ENCODE measurements around the gene MEI1.

MEI1 gene

DNA sequence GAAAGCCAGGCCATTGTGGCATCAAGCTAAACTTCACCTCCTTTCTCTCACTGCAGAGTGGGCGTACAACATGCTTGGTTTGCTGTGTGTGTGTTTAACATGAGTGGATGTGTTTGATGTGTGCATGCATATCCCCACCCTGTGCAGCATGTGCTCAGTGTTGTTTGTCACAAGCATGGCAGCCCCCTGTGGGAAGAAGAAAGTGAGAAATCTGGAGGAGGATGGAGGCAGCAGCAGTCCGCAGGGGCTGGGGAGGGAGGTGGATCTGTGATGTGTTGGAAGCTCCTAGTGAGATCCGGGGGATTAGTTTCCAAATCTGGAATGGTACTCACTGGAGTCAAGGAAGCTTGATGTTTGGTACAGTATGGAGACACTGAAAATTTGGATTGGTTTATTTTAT is 77.1 kb downstream of the MEI1 start:
- no peak overlapping the region for H3K4me3 ChIP-seq (replicated peaks; ENCODE audit: insufficient read depth, low read length)
- TF ChIP-seq POLR2AphosphoS5 (IDR thresholded peaks at IDR 0.05; ENCODE audit: low read depth) (no peak), SPI1 (IDR thresholded peaks at IDR 0.05; ENCODE audit: borderline replicate concordance, low read depth) (no peak), GABPA (IDR thresholded peaks at IDR 0.05; ENCODE audit: low read depth) (no peak)
- TF ChIP-seq, protein P1, sequence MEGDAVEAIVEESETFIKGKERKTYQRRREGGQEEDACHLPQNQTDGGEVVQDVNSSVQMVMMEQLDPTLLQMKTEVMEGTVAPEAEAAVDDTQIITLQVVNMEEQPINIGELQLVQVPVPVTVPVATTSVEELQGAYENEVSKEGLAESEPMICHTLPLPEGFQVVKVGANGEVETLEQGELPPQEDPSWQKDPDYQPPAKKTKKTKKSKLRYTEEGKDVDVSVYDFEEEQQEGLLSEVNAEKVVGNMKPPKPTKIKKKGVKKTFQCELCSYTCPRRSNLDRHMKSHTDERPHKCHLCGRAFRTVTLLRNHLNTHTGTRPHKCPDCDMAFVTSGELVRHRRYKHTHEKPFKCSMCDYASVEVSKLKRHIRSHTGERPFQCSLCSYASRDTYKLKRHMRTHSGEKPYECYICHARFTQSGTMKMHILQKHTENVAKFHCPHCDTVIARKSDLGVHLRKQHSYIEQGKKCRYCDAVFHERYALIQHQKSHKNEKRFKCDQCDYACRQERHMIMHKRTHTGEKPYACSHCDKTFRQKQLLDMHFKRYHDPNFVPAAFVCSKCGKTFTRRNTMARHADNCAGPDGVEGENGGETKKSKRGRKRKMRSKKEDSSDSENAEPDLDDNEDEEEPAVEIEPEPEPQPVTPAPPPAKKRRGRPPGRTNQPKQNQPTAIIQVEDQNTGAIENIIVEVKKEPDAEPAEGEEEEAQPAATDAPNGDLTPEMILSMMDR (IDR thresholded peaks at IDR 0.05; ENCODE audit: insufficient read depth, low read length), result no peak
- TF ChIP-seq, protein P2, sequence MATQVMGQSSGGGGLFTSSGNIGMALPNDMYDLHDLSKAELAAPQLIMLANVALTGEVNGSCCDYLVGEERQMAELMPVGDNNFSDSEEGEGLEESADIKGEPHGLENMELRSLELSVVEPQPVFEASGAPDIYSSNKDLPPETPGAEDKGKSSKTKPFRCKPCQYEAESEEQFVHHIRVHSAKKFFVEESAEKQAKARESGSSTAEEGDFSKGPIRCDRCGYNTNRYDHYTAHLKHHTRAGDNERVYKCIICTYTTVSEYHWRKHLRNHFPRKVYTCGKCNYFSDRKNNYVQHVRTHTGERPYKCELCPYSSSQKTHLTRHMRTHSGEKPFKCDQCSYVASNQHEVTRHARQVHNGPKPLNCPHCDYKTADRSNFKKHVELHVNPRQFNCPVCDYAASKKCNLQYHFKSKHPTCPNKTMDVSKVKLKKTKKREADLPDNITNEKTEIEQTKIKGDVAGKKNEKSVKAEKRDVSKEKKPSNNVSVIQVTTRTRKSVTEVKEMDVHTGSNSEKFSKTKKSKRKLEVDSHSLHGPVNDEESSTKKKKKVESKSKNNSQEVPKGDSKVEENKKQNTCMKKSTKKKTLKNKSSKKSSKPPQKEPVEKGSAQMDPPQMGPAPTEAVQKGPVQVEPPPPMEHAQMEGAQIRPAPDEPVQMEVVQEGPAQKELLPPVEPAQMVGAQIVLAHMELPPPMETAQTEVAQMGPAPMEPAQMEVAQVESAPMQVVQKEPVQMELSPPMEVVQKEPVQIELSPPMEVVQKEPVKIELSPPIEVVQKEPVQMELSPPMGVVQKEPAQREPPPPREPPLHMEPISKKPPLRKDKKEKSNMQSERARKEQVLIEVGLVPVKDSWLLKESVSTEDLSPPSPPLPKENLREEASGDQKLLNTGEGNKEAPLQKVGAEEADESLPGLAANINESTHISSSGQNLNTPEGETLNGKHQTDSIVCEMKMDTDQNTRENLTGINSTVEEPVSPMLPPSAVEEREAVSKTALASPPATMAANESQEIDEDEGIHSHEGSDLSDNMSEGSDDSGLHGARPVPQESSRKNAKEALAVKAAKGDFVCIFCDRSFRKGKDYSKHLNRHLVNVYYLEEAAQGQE (IDR thresholded peaks at IDR 0.05; ENCODE audit: insufficient replicate concordance, low read depth), result no peak

DNA sequence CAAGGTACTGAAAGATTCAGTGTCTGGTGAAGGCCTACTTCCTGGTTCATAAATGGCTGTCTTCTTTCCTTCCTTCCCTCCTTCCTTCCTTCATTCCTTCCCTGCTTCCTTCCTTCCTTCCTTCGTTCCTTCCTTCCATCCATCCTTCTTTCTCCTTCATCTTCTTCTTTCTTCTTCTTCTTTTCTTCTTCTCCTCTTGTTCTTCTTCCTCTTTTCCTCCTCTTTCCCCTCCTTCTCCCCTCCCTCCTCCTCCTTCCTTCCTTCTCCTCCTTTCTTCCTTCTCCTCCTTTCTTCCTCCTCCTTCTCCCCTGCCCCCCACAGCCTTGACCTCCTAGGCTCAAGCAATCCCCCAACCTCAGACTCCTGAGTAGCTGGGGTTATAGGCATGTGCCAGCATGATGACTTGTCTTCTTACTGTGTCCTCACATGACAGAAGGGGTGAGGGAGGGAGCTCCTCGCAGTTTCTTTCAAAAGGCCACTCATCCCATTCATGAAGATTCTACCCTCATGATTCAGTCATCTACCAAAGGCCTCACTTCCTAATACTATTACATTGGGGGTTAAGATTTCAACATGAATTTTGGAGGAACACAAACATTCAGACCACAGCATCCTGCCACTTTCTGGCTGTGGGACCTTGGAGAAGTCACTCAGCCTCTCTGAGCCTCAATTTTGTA is 78.6 kb downstream of the MEI1 start:
- Histone ChIP-seq H3K27ac (replicated peaks) (no peak overlapping the region), H3K27me3 (ENCODE audit: insufficient read depth, poor library complexity, severe bottlenecking) (no peaks in the 10 kb centered on the region), H3K4me3 (replicated peaks; ENCODE audit: insufficient read depth, low read length) (no peak overlapping the region)
- TF ChIP-seq, protein P1 (IDR thresholded peaks at IDR 0.05; ENCODE audit: insufficient read depth, low read length), result no peak
- TF ChIP-seq, protein P2 (IDR thresholded peaks at IDR 0.05; ENCODE audit: insufficient replicate concordance, low read depth), result no peak
- TF ChIP-seq SPI1 (IDR thresholded peaks at IDR 0.05; ENCODE audit: borderline replicate concordance, low read depth) (no peak), GABPA (IDR thresholded peaks at IDR 0.05; ENCODE audit: low read depth) (no peak), POLR2AphosphoS5 (IDR thresholded peaks at IDR 0.05; ENCODE audit: low read depth) (no peak)
- no peak for DNase-seq (ENCODE audit: low read depth in 1 of 2, low spot score in 1 of 2)

More for the DNA sequence above, 77.1 kb downstream of the MEI1 start:
- H3K27ac ChIP-seq (replicated peaks), result no peak overlapping the region
- no peaks in the 10 kb centered on the region for H3K27me3 ChIP-seq (ENCODE audit: insufficient read depth, poor library complexity, severe bottlenecking)
- DNase-seq (ENCODE audit: low read depth in 1 of 2, low spot score in 1 of 2), result no peak

DNA sequence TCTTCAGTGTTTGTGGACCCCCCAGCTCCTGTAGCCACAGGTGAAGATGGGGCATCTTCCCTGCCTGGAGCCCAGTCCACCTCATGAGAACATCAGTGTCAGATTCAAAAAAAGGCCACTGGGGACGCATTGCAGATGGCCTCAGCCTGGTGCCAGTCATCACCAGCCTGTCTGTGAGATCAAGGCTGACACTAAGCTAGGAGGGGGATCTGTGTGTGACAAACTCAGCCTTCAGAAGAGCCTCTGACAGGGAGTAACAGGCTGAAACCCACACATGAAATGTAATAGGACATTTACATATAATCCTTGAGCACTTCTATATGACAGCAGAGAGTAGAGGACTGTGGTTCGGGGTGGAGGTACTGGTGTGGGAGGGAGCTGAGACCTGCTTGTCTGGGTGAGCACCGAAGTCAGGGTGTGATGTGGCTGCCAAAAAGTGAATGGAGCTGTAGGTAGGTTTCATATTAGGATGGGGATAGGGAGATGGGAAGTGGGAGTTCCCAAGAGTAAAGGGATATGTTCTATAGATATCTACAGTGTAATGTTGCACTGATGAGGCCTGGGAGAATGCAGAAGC is 80.7 kb downstream of the MEI1 start:
- Histone ChIP-seq H3K4me3 (replicated peaks; ENCODE audit: insufficient read depth, low read length) (no peak overlapping the region), H3K27me3 (ENCODE audit: insufficient read depth, poor library complexity, severe bottlenecking) (no peaks in the 10 kb centered on the region), H3K27ac (replicated peaks) (no peak overlapping the region)
- TF ChIP-seq SPI1 (IDR thresholded peaks at IDR 0.05; ENCODE audit: borderline replicate concordance, low read depth) (no peak), GABPA (IDR thresholded peaks at IDR 0.05; ENCODE audit: low read depth) (no peak), POLR2AphosphoS5 (IDR thresholded peaks at IDR 0.05; ENCODE audit: low read depth) (no peak)
- TF ChIP-seq, protein P1 (IDR thresholded peaks at IDR 0.05; ENCODE audit: insufficient read depth, low read length), result no peak
- TF ChIP-seq, protein P2 (IDR thresholded peaks at IDR 0.05; ENCODE audit: insufficient replicate concordance, low read depth), result no peak
- DNase-seq (ENCODE audit: low read depth in 1 of 2, low spot score in 1 of 2), result no peak

All from HL-60 (cell line).